PC-3 (cell line): ENCODE data around the gene MAT1A. TPM values are rescaled to one million over a fixed set of nuclear protein-coding genes. Genes with fewer than 3 reads are reported as not detected.

Experiments used
- ATAC-seq: fragments of 200-7000 bp; cut with Tn5 transposase; 2 replicates; pipeline ENCODE4 v1.9.1; 2020; ENCODE audit warnings: mild to moderate bottlenecking, moderate library complexity
- BruUV-seq: library from RNA; stranded (reverse); fragments of 400-500 nt; replicated peaks from 2 replicates; lab custom pipeline; 2021; lab: Mats Ljungman, UMichigan
- CTCF ChIA-PET: fragments of 300-600 bp; sonication (Branson Sonifier 250); formaldehyde crosslinking; loops from one replicate; lab custom pipeline; 2022; ENCODE audit warnings: antibody characterized with exemption; lab: Charles Lee
- POLR2A ChIA-PET: fragments of 300-600 bp; sonication (Branson Sonifier 250); formaldehyde crosslinking; loops from one replicate; lab custom pipeline; 2022; ENCODE audit warnings: antibody characterized with exemption; ENCODE audit not compliant: unreplicated experiment; lab: Charles Lee
- DNase-seq: peaks from one replicate; pipeline ENCODE4 v3.0.0-alpha.2; 2015
- H2AFZ ChIP-seq: fragments of 300-600 bp; sonication (generic); 2 replicates; pipeline ENCODE4 v1.6.0; 2016; ENCODE audit warnings: antibody characterized with exemption, low read length
- H3F3A ChIP-seq: fragments of 300-600 bp; sonication (generic); one replicate; pipeline ENCODE4 v1.6.0; 2017; ENCODE audit warnings: antibody characterized with exemption, low read length, control low read depth, mild to moderate bottlenecking; ENCODE audit not compliant: unreplicated experiment
- H3K27ac ChIP-seq: fragments of 300-600 bp; sonication (generic); 2 replicates; pipeline ENCODE4 v1.5.1; 2016; ENCODE audit warnings: mild to moderate bottlenecking, low read length
- H3K27me3 ChIP-seq: fragments of 300-600 bp; sonication (generic); 2 replicates; pipeline ENCODE4 v1.6.1; 2016; ENCODE audit warnings: low read length, mixed read lengths
- H3K36me3 ChIP-seq: fragments of 300-600 bp; sonication (generic); 2 replicates; pipeline ENCODE4 v1.6.1; 2016; ENCODE audit warnings: low read depth, mixed run types, low read length, mixed read lengths
- H3K4me1 ChIP-seq: fragments of 300-600 bp; sonication (generic); 2 replicates; pipeline ENCODE4 v1.5.1; 2016; ENCODE audit warnings: low read length; ENCODE audit not compliant: insufficient read depth
- H3K4me2 ChIP-seq: fragments of 300-600 bp; sonication (generic); 2 replicates; pipeline ENCODE4 v1.6.0; 2016; ENCODE audit warnings: low read length
- H3K4me3 ChIP-seq: fragments of 300-600 bp; sonication (generic); 2 replicates; pipeline ENCODE4 v1.5.1; 2016; ENCODE audit warnings: mild to moderate bottlenecking, low read length, mixed read lengths
- H3K79me2 ChIP-seq: fragments of 300-600 bp; sonication (generic); 2 replicates; pipeline ENCODE4 v1.6.1; 2017; ENCODE audit warnings: low read length, mixed read lengths
- H3K9ac ChIP-seq: fragments of 300-600 bp; sonication (generic); 2 replicates; pipeline ENCODE4 v1.6.0; 2016; ENCODE audit warnings: mild to moderate bottlenecking, low read length
- H3K9me2 ChIP-seq: fragments of 300-600 bp; sonication (generic); replicated peaks from 2 replicates; pipeline ENCODE4 v1.6.1; 2016; ENCODE audit warnings: mixed run types, low read length, mixed read lengths
- H3K9me3 ChIP-seq: fragments of 300-600 bp; sonication (generic); 2 replicates; pipeline ENCODE4 v1.6.1; 2016; ENCODE audit warnings: low read length, mixed read lengths
- H4K20me1 ChIP-seq: fragments of 300-600 bp; sonication (generic); 2 replicates; pipeline ENCODE4 v1.6.1; 2016; ENCODE audit warnings: low read length, mixed read lengths
- EZH2 ChIP-seq: fragments of 300-600 bp; sonication (generic); IDR thresholded peaks from one replicate; pipeline ENCODE4 v1.6.1; 2017; ENCODE audit warnings: antibody characterized with exemption, mild to moderate bottlenecking, low read length; ENCODE audit not compliant: unreplicated experiment
- EZH2phosphoT487 ChIP-seq: fragments of 300-600 bp; sonication (generic); IDR thresholded peaks from 2 replicates; pipeline ENCODE4 v1.6.1; 2018; ENCODE audit warnings: mild to moderate bottlenecking, antibody characterized with exemption, low read length, borderline replicate concordance
- intact Hi-C: fragments of 100-400 bp; cut with micrococcal nuclease; formaldehyde crosslinking; loops from 2 replicates; pipeline ENCODE4 v1.9.0; 2023
- total RNA-seq: library from RNA; depleted of rRNA; stranded (reverse); fragments of >200 nt; gene quantifications from 2 replicates; pipeline ENCODE4 v1.2.3, GENCODE V29; 2014
- TF ChIP-seq, protein P1 (sequence below): fragments of 300-600 bp; sonication (generic); conservative IDR thresholded peaks from 2 replicates; pipeline ENCODE4 v1.5.1; 2017; ENCODE audit warnings: antibody characterized with exemption, low read depth, mild to moderate bottlenecking, low read length

The MAT1A gene
- total RNA-seq, 1 experiment from 2014 or later: not detected

DNA sequence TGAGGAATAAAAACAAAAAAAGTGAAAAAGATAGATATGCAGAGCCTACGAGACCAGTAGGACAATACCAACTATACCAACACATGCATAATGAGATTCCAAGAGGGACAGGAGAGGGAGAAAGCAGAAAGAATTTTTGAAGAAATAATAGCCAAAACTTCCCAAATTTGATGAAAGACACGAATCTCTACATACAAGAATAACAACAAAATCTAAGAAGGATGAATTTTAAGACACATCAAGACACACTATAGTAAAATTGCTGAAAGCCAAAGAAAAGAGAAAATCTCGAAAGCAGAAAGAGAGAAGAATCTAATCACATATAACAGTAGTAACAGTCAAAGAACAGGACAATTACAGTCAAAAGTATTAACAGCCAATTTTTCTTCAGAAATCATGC is 7.5 kb upstream of the MAT1A start:
- ATAC-seq (no peak), DNase-seq (no peak)
- no peak overlapping the region for H3K27ac ChIP-seq
- no peak overlapping the region for H3K9ac ChIP-seq
- POLR2A ChIA-PET: no interaction called here
- H3K79me2 ChIP-seq: no peaks in the 10 kb centered on the region
- no peak for TF ChIP-seq EZH2
- TF ChIP-seq, protein P1, sequence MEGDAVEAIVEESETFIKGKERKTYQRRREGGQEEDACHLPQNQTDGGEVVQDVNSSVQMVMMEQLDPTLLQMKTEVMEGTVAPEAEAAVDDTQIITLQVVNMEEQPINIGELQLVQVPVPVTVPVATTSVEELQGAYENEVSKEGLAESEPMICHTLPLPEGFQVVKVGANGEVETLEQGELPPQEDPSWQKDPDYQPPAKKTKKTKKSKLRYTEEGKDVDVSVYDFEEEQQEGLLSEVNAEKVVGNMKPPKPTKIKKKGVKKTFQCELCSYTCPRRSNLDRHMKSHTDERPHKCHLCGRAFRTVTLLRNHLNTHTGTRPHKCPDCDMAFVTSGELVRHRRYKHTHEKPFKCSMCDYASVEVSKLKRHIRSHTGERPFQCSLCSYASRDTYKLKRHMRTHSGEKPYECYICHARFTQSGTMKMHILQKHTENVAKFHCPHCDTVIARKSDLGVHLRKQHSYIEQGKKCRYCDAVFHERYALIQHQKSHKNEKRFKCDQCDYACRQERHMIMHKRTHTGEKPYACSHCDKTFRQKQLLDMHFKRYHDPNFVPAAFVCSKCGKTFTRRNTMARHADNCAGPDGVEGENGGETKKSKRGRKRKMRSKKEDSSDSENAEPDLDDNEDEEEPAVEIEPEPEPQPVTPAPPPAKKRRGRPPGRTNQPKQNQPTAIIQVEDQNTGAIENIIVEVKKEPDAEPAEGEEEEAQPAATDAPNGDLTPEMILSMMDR: no peak
- TF ChIP-seq EZH2phosphoT487: no peak
- CTCF ChIA-PET: no interaction called here
- intact Hi-C loops: no loop called here
- H3K9me2 ChIP-seq: no peaks in the 10 kb centered on the region
- H3K9me3 ChIP-seq: no peaks in the 10 kb centered on the region
- H3K4me2 ChIP-seq: no peak overlapping the region
- H2AFZ ChIP-seq: no peak overlapping the region
- no peaks in the 10 kb centered on the region for H3K27me3 ChIP-seq
- H3K4me1 ChIP-seq: no peaks in the 10 kb centered on the region
- H3K4me3 ChIP-seq: no peak overlapping the region
- BruUV-seq: no TSS peak
- no peaks in the 10 kb centered on the region for H3F3A ChIP-seq
- no peaks in the 10 kb centered on the region for H4K20me1 ChIP-seq
- H3K36me3 ChIP-seq: no peaks in the 10 kb centered on the region

DNA sequence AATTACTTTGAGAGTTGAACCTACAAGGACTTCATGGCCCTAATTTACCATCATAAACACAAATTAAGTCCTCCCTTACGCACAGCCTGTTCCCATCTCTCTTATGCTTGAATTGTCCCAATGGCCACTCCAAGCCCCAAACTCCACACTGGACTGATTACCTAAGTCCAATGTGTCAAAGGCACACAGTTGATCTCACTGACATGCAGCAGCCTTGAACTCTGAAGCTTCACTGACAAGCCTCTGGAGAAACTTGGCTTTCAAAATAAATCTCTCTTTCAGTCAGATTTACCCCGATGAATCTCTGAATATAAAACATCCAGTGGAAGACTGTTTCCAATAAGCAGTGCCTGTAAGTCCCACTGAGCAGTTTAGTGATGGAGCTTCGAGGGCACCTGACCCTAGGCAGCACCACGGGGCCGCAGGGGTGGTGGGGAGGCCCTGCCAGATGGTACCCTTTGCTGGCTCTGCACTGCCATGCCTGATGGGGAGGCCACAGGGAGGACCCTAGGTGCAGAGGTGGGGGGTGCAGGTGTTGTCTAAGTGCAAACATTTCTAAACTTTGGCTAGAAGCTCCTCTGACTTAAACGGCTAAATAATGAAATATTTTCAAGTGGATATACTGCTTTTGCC is 3.3 kb upstream of the MAT1A start:
- H2AFZ ChIP-seq: no peak overlapping the region
- ATAC-seq (no peak), DNase-seq (no peak)
- no peaks in the 10 kb centered on the region for H4K20me1 ChIP-seq
- no peaks in the 10 kb centered on the region for H3K79me2 ChIP-seq
- no peaks in the 10 kb centered on the region for H3K27me3 ChIP-seq
- no peaks in the 10 kb centered on the region for H3K36me3 ChIP-seq
- no peaks in the 10 kb centered on the region for H3F3A ChIP-seq
- H3K9ac ChIP-seq: no peak overlapping the region
- H3K9me3 ChIP-seq: no peaks in the 10 kb centered on the region
- POLR2A ChIA-PET: no interaction called here
- TF ChIP-seq EZH2phosphoT487: no peak
- TF ChIP-seq EZH2: no peak
- TF ChIP-seq, protein P1: no peak
- H3K4me1 ChIP-seq: no peaks in the 10 kb centered on the region
- CTCF ChIA-PET: no interaction called here
- no TSS peak for BruUV-seq
- H3K4me3 ChIP-seq: no peak overlapping the region
- no peak overlapping the region for H3K4me2 ChIP-seq
- no peaks in the 10 kb centered on the region for H3K9me2 ChIP-seq
- H3K27ac ChIP-seq: no peak overlapping the region
- intact Hi-C loops: no loop called here

DNA sequence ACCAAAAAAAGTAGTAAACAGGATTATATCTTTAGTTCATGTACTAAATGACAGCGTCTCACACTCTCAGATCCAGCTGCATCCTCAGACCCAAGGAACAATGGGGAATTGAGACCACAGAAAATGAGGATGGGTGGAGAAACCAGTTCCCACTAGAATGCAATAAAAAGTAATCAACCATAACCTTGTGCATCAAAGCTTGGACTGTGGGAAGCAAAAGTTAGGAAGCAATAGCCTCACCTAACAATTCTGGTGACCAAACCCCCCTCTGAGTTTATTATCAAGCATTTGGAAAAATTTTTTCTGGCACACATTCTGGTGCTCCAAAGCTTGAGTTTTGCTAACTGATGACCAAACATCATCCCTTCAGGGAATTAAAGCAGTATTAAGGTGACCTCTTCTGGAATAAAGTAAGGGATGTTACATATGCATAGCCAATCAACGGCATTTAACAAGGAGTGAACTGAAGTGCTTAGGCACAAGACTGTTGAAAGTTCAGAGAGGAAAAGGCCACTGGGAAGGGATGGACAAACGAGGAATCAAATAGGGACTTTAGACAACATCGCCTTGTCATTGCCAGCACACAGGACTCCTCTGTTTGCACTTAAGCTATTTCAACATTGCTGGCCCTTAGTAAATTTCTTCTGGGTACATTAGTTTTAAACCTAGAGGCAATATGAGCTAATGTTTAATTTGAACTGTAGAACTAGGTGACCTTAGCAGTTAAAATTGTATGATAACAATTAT is 1.2 kb upstream of the MAT1A start:
- Histone ChIP-seq H3K9ac (no peak overlapping the region), H3F3A (no peaks in the 10 kb centered on the region), H3K4me2 (no peak overlapping the region), H3K27ac (no peak overlapping the region), H3K9me3 (no peaks in the 10 kb centered on the region), H4K20me1 (no peaks in the 10 kb centered on the region), H2AFZ (no peak overlapping the region), H3K27me3 (no peaks in the 10 kb centered on the region), H3K36me3 (no peaks in the 10 kb centered on the region), H3K79me2 (no peaks in the 10 kb centered on the region), H3K4me1 (no peaks in the 10 kb centered on the region), H3K4me3 (no peak overlapping the region), H3K9me2 (no peaks in the 10 kb centered on the region)
- no peak for ATAC-seq
- ChIA-PET POLR2A (no interaction called here), CTCF (no interaction called here)
- TF ChIP-seq, protein P1: no peak
- TF ChIP-seq EZH2phosphoT487: no peak
- TF ChIP-seq EZH2: no peak
- intact Hi-C loops: no loop called here
- BruUV-seq: no TSS peak
- no peak for DNase-seq
